Measurements from ENCODE around the gene DPYD. TPM values are rescaled to one million over a fixed set of nuclear protein-coding genes. Genes with fewer than 3 reads are reported as not detected.

DPYD gene
- total RNA-seq, 1 donor from 2014 or later, result 5.9 TPM

DNA sequence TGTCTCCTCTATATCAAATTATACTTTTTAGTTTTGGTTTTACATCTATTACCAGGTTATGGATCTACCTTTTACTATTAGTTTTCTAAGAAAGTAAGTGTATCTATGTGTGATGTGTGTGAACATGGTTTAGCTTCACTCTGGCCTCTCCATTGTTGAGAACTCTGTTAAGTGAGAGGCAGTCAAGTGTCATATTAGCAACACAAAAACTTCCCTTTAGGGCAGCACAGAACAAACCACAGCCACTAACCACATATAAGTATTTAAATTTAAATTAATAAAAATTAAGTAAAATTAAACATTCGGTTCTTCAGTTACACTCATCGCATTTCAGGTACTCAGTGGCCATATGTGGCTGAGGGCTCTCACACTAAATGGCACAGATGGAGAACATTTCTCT, 96.6 kb downstream of the DPYD start:
- H3K4me1 Mint-ChIP-seq, result peaks cover 6% of the 10 kb centered on the region
- H3K27me3 Mint-ChIP-seq (ENCODE audit: low read depth), result no peaks in the 10 kb centered on the region
- DNase-seq (ENCODE audit: low read depth, low spot score), result no peak
- no peaks in the 10 kb centered on the region for H3K36me3 Mint-ChIP-seq (ENCODE audit: low read depth)
- no peak overlapping the region for H3K27ac Mint-ChIP-seq (ENCODE audit: unreplicated experiment)
- TF ChIP-seq, protein P1, sequence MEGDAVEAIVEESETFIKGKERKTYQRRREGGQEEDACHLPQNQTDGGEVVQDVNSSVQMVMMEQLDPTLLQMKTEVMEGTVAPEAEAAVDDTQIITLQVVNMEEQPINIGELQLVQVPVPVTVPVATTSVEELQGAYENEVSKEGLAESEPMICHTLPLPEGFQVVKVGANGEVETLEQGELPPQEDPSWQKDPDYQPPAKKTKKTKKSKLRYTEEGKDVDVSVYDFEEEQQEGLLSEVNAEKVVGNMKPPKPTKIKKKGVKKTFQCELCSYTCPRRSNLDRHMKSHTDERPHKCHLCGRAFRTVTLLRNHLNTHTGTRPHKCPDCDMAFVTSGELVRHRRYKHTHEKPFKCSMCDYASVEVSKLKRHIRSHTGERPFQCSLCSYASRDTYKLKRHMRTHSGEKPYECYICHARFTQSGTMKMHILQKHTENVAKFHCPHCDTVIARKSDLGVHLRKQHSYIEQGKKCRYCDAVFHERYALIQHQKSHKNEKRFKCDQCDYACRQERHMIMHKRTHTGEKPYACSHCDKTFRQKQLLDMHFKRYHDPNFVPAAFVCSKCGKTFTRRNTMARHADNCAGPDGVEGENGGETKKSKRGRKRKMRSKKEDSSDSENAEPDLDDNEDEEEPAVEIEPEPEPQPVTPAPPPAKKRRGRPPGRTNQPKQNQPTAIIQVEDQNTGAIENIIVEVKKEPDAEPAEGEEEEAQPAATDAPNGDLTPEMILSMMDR (conservative IDR thresholded peaks at IDR 0.05), result no peak
- no peak overlapping the region for H3K4me3 Mint-ChIP-seq
- H3K9me3 Mint-ChIP-seq, result no peaks in the 10 kb centered on the region

DNA sequence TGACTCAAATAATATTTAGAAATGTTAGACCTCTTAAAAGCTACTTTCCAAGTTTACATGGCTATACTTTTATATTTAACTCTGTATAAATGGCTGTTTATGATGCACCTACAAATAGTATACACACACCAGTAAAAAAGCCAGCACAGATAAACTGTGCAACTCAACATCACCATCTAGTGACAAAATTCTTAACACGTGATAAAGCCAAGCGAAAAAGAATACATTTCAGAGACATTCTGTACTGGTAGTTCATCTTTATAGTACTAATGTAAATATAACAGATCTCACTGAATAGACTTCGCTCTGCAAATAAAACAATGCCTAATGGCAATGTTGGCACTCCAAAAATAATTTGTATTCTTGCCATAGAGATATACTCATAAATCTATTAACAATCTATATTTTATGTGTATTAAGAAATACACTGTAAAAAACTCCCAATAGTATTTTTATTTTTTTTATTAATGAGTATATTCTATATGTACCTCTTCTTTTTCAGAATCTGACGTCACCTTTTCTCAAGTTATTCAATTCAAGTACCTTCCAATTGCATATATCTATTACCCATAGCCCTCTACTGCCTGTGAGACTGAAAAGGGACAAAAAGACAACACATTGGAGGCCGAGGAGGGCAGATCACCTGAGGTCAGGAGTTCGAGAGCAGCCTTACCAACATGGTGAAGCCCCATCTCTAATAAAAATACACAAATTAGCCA, 100.2 kb downstream of the DPYD start:
- TF ChIP-seq, protein P1 (conservative IDR thresholded peaks at IDR 0.05), result peak; percentile 75
- Mint-ChIP-seq H3K4me3 (no peak overlapping the region), H3K27ac (ENCODE audit: unreplicated experiment) (no peak overlapping the region), H3K36me3 (ENCODE audit: low read depth) (no peaks in the 10 kb centered on the region), H3K9me3 (no peaks in the 10 kb centered on the region), H3K4me1 (no peaks in the 10 kb centered on the region), H3K27me3 (ENCODE audit: low read depth) (no peaks in the 10 kb centered on the region)
- DNase-seq (ENCODE audit: low read depth, low spot score), result no peak

DNA sequence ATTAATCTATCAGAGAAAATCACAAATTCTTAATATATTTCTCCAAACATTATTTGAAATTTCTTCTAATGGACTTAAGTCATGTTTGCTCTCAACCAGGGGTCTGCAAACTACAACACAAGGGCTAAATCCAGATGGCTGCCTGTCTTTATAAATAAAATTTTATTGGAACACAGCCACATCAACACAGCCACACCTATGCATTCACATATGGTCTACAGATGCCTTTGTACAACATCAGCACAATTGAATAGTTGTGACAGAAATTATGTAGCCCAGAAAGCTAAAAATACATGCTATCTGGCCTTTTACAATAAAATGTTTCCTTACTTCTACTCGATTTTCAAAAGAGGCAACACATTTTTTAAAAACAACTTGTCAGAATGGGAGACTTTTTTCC, 103.9 kb downstream of the DPYD start:
- no peak overlapping the region for H3K27ac Mint-ChIP-seq (ENCODE audit: unreplicated experiment)
- TF ChIP-seq, protein P1 (conservative IDR thresholded peaks at IDR 0.05), result no peak
- no peak for DNase-seq (ENCODE audit: low read depth, low spot score)
- no peaks in the 10 kb centered on the region for H3K9me3 Mint-ChIP-seq
- no peak overlapping the region for H3K4me3 Mint-ChIP-seq
- H3K27me3 Mint-ChIP-seq (ENCODE audit: low read depth), result no peaks in the 10 kb centered on the region
- H3K4me1 Mint-ChIP-seq, result no peaks in the 10 kb centered on the region
- no peaks in the 10 kb centered on the region for H3K36me3 Mint-ChIP-seq (ENCODE audit: low read depth)

DNA sequence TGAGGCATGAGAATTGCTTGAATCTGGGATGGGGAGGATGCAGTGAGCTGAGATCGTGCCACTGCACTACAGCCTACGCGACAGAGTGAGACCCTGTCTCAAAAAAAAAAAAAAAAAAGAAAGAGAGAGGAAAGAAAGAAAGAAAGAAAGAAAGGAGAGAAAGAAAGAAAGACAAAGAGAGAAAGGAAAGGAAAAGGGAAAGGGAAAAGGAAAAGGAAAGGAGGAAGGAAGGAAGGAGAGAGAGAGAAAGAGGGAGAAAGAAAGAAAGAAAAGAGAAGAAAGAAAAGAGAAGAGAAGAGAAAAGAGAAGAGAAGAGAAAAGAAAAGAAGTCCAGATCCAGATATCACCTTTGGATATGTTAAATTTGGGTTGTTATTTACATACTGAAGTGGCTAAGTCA, 106.0 kb downstream of the DPYD start:
- TF ChIP-seq, protein P1 (conservative IDR thresholded peaks at IDR 0.05), result no peak
- Mint-ChIP-seq H3K36me3 (ENCODE audit: low read depth) (no peaks in the 10 kb centered on the region), H3K9me3 (peaks cover 3% of the 10 kb centered on the region), H3K27ac (ENCODE audit: unreplicated experiment) (no peak overlapping the region), H3K4me3 (no peak overlapping the region), H3K4me1 (no peaks in the 10 kb centered on the region), H3K27me3 (ENCODE audit: low read depth) (no peaks in the 10 kb centered on the region)
- DNase-seq (ENCODE audit: low read depth, low spot score), result no peak

DNA sequence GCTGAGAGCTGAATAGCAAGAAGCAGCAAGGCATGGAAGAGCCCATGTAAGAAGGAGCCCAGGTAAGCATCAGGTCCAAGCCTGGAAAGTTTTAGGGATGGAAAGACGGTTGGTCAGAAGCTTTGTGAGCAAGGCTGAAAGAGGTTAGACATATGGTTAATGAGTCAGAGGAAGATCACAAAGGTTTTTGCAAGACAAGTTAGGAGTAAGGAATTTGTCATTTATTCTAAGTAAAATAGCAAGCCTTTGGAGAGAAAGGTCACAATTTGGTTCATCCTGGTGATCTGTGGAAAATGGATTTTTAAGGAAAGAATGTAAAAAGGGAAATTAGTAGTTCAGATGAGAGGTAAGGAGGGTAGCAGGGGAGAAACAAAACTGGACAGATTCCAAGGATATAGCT, 106.7 kb downstream of the DPYD start:
- H3K36me3 Mint-ChIP-seq (ENCODE audit: low read depth), result no peaks in the 10 kb centered on the region
- peaks cover 7% of the 10 kb centered on the region for H3K9me3 Mint-ChIP-seq
- H3K4me3 Mint-ChIP-seq, result no peak overlapping the region
- no peaks in the 10 kb centered on the region for H3K27me3 Mint-ChIP-seq (ENCODE audit: low read depth)
- no peaks in the 10 kb centered on the region for H3K4me1 Mint-ChIP-seq
- TF ChIP-seq, protein P1 (conservative IDR thresholded peaks at IDR 0.05), result no peak
- no peak for DNase-seq (ENCODE audit: low read depth, low spot score)
- H3K27ac Mint-ChIP-seq (ENCODE audit: unreplicated experiment), result no peak overlapping the region
